PFSK-1 (cell line): ENCODE results near the gene P4HB.

Experiments used
- REST ChIP-seq, 2 experiments: IDR thresholded peaks; 2 replicates each; pipeline versions ENCODE4 v1.6.1 to v1.8.0; 2011 to 2012; ENCODE audit warnings: low read depth in 2 of 2, low read length in 2 of 2, control low read depth in 1 of 2, inconsistent platforms in 1 of 2, mild to moderate bottlenecking in 1 of 2, moderate library complexity in 1 of 2; ENCODE audit not compliant: insufficient read depth in 1 of 2
- SIN3A ChIP-seq: IDR thresholded peaks from 2 replicates; pipeline ENCODE4 v1.6.1; 2012; ENCODE audit warnings: mild to moderate bottlenecking, low read length, moderate library complexity, borderline replicate concordance; ENCODE audit not compliant: insufficient read depth

GRCh38 chr17:81863833-81864768, 3.8 kb upstream of the P4HB start:
- TF ChIP-seq SIN3A = no peak
- no peak for TF ChIP-seq REST (IDR thresholded peaks at IDR 0.05; ENCODE audit: insufficient read depth in 1 of 2, low read depth in 2 of 2, low read length in 2 of 2)
